Breast epithelium (tissue), 3 donors: Measurements from ENCODE around the gene KDM6A.

Experiments
- CTCF ChIP-seq, 3 donors: fragments of 450-650 bp; IDR thresholded peaks; one replicate each; pipeline ENCODE4 v1.5.1; 2016 to 2017; ENCODE audit warnings: antibody characterized with exemption in 3 of 3, mild to moderate bottlenecking in 3 of 3, moderate library complexity in 3 of 3
- POLR2A ChIP-seq: fragments of 450-650 bp; IDR thresholded peaks from one replicate; pipeline ENCODE4 v1.6.1; 2016; ENCODE audit warnings: antibody characterized with exemption, mild to moderate bottlenecking, moderate library complexity
- POLR2AphosphoS5 ChIP-seq, 3 donors: sonication (generic); formaldehyde crosslinking; IDR thresholded peaks; one replicate each; pipeline ENCODE4 v1.6.1; 2017; ENCODE audit warnings: antibody characterized with exemption in 3 of 3

DNA sequence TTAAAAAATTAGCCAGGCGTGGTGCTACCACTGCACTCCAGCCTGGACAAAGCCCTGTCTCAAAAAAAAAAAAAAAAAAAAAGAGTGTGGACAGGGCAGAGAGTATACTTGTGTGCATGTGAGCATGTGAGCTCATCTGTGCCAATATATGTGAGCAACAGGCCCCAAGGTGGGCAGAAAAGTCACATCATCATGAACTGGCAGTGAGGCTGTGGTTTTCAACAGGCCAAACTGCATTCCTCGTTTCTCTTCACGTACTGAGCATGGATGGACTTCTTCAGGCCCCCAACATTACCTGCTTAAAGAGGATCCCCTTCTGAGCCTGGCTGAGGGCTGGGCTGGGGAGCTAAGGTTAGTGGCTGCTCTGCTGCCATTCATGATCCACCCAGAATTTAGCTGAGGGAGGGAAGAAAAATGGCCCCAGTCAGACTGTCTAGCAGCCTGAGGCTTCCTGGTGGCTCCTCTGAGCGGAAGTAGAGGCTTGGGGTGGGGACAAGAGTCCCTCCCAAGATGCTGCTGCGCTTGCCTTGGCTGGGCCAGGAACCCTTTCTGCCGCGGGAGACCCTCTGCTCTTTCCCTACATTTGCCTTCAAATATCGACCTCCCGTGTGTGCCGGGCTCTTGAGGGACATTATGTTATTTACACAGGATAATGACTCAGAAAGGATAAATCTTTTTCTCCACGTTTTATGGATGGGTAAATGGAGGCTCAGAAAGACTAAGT lies 272.7 kb downstream of the KDM6A start:
- TF ChIP-seq POLR2AphosphoS5 (IDR thresholded peaks at IDR 0.05) (no peak), CTCF (IDR thresholded peaks at IDR 0.05) (no peak), POLR2A (no peak)
